ENCODE measurements around the gene ARHGAP12. TPM values are rescaled to one million over a fixed set of nuclear protein-coding genes. Genes with fewer than 3 reads are reported as not detected.

ARHGAP12 gene
- total and polyA plus RNA-seq, 2 donors (not counting 3 experiments of a cell fraction or from before 2014, with no cell fraction given) = 5.8 to 19.3 TPM

DNA sequence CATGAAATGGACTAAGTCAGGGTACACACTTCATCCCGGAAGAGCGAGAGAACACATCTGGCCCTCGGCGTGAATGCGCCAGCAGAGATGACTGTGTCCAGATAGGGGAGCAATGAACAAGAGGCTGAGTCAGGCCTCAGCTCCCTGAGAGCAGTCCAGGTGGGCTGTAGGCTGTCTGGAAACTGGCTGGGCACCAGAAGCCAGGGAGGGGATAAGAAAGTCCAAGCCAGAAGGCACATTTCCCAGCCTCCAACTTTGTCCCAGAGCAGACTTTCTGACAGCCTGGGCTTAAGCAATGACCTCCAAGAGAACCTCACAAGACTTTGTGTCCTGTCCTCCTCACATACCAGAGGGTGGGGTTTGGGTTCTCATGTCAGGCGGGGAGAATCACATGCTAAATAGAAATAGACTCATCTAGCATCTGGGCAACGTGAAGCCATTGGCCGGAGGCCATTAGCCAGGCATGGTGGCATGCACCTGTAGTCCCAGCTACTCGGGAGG, 157.2 kb downstream of the ARHGAP12 start:
- no peak for TF ChIP-seq GATA2 (IDR thresholded peaks at IDR 0.05; ENCODE audit: insufficient read depth, insufficient read length, low read depth, low read length)
- no peak overlapping the region for H3K27ac ChIP-seq (ENCODE audit: insufficient read depth, low read depth, low read length)
- H3K27me3 ChIP-seq (ENCODE audit: control insufficient read depth in 2 of 2, insufficient read depth in 2 of 2, low read length in 2 of 2) = no peaks in the 10 kb centered on the region
- H3K4me2 ChIP-seq (ENCODE audit: insufficient read depth, low read length) = no peak overlapping the region
- peaks cover 7% of the 10 kb centered on the region for H3K4me1 ChIP-seq (ENCODE audit: control insufficient read depth, extremely low read depth, insufficient read depth, low read length)
- H3K4me3 ChIP-seq (replicated peaks in 1 of 3; ENCODE audit: insufficient read depth in 1 of 3, low read depth in 1 of 3, low read length in 3 of 3) = no peak overlapping the region
- no peaks in the 10 kb centered on the region for H3K79me2 ChIP-seq (ENCODE audit: control insufficient read depth, insufficient read depth, low read length)
- no peak overlapping the region for H3K9ac ChIP-seq (replicated peaks; ENCODE audit: extremely low read depth, insufficient read depth, low read length)
- intact Hi-C loops (cut with micrococcal nuclease) (no loop called here), dilution Hi-C loops (cut with MboI; ENCODE audit: extremely low pct_ligation_motif_present, low sequenced_read_pairs) (no loop called here)
- CTCF ChIA-PET = interaction anchor here (1.6 to 2.8 kb wide), 4 partner anchors 9 to 1084 kb away, joined by 3 to 30 read pairs (median 14); no protein-coding TSS in a partner anchor
- no peak overlapping the region for H2AFZ ChIP-seq (ENCODE audit: low read depth, low read length)
- H3K9me1 ChIP-seq (replicated peaks; ENCODE audit: control insufficient read depth, extremely low read depth, insufficient read depth, low read length) = no peaks in the 10 kb centered on the region
- no peaks in the 10 kb centered on the region for H3K9me3 ChIP-seq (replicated peaks; ENCODE audit: control insufficient read depth, insufficient read depth, low read length)
- H3K36me3 ChIP-seq (ENCODE audit: control insufficient read depth in 2 of 2, extremely low read depth in 1 of 2, insufficient read depth in 2 of 2, low read length in 2 of 2) = no peaks in the 10 kb centered on the region
- BruUV-seq (replicated peaks) = no TSS peak
- no peak for FAIRE-seq
- H4K20me1 ChIP-seq (replicated peaks; ENCODE audit: control insufficient read depth, extremely low read depth, insufficient read depth, low read length) = no peaks in the 10 kb centered on the region
- DNase-seq (ENCODE audit: low read depth, low spot score) = no peak
- POLR2A ChIA-PET = no interaction called here

DNA sequence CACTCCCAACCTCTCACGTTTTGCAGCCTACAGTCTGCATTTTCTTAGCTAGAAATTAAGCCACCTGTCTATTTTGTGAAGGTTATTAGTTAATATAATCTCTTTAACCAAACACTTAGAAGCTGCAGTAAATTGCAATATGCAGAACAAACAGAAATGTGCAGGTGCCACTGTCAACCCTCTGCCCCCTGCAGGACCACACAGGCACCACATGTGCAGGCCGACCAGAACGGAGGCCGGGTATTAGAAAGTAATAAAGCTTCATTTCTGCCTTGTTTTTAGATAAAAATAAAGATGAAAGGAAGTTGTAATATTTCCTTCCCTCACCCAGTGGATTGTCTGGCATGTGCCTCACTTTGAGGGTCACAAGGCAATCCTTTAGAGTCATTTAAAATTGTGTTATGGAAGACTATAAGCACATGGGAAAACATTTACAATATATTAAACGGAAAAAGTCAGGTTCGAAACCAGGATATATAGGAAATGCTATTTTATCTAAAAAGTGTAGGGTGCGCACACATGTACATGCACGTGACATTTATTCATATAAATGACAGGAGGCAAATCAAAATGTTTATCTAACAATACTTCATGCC, 158.2 kb downstream of the ARHGAP12 start:
- intact Hi-C loops (cut with micrococcal nuclease) = no loop called here
- no peak overlapping the region for H3K9ac ChIP-seq (replicated peaks; ENCODE audit: extremely low read depth, insufficient read depth, low read length)
- H3K9me1 ChIP-seq (replicated peaks; ENCODE audit: control insufficient read depth, extremely low read depth, insufficient read depth, low read length) = no peaks in the 10 kb centered on the region
- TF ChIP-seq, protein P1, sequence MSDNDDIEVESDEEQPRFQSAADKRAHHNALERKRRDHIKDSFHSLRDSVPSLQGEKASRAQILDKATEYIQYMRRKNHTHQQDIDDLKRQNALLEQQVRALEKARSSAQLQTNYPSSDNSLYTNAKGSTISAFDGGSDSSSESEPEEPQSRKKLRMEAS (IDR thresholded peaks at IDR 0.05; ENCODE audit: insufficient read depth, insufficient read length) = no peak
- no peak for TF ChIP-seq MYC (IDR thresholded peaks at IDR 0.05; ENCODE audit: low read depth, low read length)
- no peak for TF ChIP-seq JUN (IDR thresholded peaks at IDR 0.05; ENCODE audit: borderline replicate concordance, insufficient read depth, insufficient read length, low read depth)
- no peak for TF ChIP-seq FOS (IDR thresholded peaks at IDR 0.05; ENCODE audit: borderline replicate concordance, insufficient read depth, low read length)
- TF ChIP-seq POLR2A (IDR thresholded peaks at IDR 0.05; ENCODE audit: low read depth, low read length) = no peak
- TF ChIP-seq, protein P2, sequence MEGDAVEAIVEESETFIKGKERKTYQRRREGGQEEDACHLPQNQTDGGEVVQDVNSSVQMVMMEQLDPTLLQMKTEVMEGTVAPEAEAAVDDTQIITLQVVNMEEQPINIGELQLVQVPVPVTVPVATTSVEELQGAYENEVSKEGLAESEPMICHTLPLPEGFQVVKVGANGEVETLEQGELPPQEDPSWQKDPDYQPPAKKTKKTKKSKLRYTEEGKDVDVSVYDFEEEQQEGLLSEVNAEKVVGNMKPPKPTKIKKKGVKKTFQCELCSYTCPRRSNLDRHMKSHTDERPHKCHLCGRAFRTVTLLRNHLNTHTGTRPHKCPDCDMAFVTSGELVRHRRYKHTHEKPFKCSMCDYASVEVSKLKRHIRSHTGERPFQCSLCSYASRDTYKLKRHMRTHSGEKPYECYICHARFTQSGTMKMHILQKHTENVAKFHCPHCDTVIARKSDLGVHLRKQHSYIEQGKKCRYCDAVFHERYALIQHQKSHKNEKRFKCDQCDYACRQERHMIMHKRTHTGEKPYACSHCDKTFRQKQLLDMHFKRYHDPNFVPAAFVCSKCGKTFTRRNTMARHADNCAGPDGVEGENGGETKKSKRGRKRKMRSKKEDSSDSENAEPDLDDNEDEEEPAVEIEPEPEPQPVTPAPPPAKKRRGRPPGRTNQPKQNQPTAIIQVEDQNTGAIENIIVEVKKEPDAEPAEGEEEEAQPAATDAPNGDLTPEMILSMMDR (IDR thresholded peaks at IDR 0.05; ENCODE audit: extremely low read depth in 1 of 2, insufficient read depth in 1 of 2, low read depth in 1 of 2, low read length in 2 of 2) = peak; percentile 84 to 86
- no peak for TF ChIP-seq POLR2AphosphoS5 (IDR thresholded peaks at IDR 0.05; ENCODE audit: insufficient read depth, low read depth, low read length)
- no peaks in the 10 kb centered on the region for H3K79me2 ChIP-seq (ENCODE audit: control insufficient read depth, insufficient read depth, low read length)
- FAIRE-seq = peak; percentile 85
- H3K4me2 ChIP-seq (ENCODE audit: insufficient read depth, low read length) = no peak overlapping the region
- ChIA-PET POLR2A (interaction anchor here (1.1 kb wide), 1 partner anchor 10 kb away, joined by 4 read pairs; no protein-coding TSS in a partner anchor), CTCF (interaction anchor here (0.6 to 2.8 kb wide), 45 partner anchors 10 to 1085 kb away, joined by 3 to 30 read pairs (median 4); partner anchors contain the start of gene ZNF438)
- H3K27me3 ChIP-seq (ENCODE audit: control insufficient read depth in 2 of 2, insufficient read depth in 2 of 2, low read length in 2 of 2) = no peaks in the 10 kb centered on the region
- H3K4me1 ChIP-seq (ENCODE audit: control insufficient read depth, extremely low read depth, insufficient read depth, low read length) = peaks cover 7% of the 10 kb centered on the region
- H3K4me3 ChIP-seq (replicated peaks in 1 of 3; ENCODE audit: insufficient read depth in 1 of 3, low read depth in 1 of 3, low read length in 3 of 3) = no peak overlapping the region
- no peaks in the 10 kb centered on the region for H3K9me3 ChIP-seq (replicated peaks; ENCODE audit: control insufficient read depth, insufficient read depth, low read length)
- H3K36me3 ChIP-seq (ENCODE audit: control insufficient read depth in 2 of 2, extremely low read depth in 1 of 2, insufficient read depth in 2 of 2, low read length in 2 of 2) = no peaks in the 10 kb centered on the region
- peak; percentile 71 for DNase-seq (ENCODE audit: low read depth, low spot score)
- BruUV-seq (replicated peaks) = no TSS peak
- dilution Hi-C loops (cut with MboI; ENCODE audit: extremely low pct_ligation_motif_present, low sequenced_read_pairs) = no loop called here
- H4K20me1 ChIP-seq (replicated peaks; ENCODE audit: control insufficient read depth, extremely low read depth, insufficient read depth, low read length) = no peaks in the 10 kb centered on the region
- H2AFZ ChIP-seq (ENCODE audit: low read depth, low read length) = peak overlapping the region; percentile 70
- no peak overlapping the region for H3K27ac ChIP-seq (ENCODE audit: insufficient read depth, low read depth, low read length)

All from endothelial cell of umbilical vein (primary cell).